Activated CD4-positive, alpha-beta T cell treated with anti-CD3 and anti-CD28 coated beads, Interleukin-2, amount 50 U/mL, for 48 hours (primary cell): ENCODE results near the gene PDGFA.
A peak's percentile ranks its signal among the peaks of the same experiment; 100 is the strongest.

Experiments used
- DNase-seq, 2 experiments: peaks; one replicate each; pipeline ENCODE4 v3.0.0-alpha.2; 2020

PDGFA gene

GRCh38 chr7:534075-534474 is 14.4 kb upstream of the PDGFA start:
- DNase-seq = no peak

DNA sequence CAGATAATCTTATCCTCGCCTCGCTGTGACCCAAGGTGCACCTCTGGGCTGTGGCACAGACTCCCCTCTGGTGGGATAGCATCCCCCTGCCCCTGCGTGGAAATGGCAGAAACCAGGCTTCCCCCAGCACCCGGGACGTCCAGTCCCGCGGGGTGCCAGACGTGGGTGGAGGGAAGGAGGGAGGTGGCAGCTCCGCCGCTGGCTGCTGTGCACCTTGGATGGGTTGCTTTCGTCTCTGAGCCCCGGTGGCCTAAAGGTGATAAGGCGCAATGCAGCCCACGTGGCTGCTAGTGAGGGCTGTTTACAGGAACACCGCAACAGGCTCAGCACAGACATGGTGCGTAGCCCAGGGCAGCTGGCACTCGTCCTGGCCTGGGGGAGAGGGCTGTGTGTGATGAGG is 13.6 kb upstream of the PDGFA start:
- no peak for DNase-seq

- no peak for DNase-seq
These were observed 12.9 kb upstream of the PDGFA start for GRCh38 chr7:532379-533143.

- no peak for DNase-seq
These were observed 12.1 kb upstream of the PDGFA start for GRCh38 chr7:531777-532176.

- DNase-seq = no peak
These were observed 8.8 kb upstream of the PDGFA start for GRCh38 chr7:528451-528850.

DNA sequence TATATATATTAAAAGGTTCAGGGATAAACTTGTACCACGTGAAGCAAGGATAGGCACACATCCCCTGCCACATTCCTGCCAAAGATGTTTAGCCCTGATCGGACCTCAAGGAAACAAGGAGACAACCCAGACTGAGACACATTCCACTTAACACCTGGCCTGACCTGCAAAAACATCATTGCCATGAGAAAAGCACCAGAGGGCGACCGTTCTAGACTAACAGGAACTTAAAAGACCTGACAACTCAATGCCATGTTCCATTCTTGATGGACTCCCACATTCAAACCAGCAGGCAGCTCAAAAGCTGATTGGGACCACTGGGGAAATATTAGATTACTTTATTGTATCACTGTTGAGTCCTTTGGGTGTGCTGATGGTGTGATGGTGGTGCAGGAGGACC is 8.1 kb upstream of the PDGFA start:
- DNase-seq = no peak

DNA sequence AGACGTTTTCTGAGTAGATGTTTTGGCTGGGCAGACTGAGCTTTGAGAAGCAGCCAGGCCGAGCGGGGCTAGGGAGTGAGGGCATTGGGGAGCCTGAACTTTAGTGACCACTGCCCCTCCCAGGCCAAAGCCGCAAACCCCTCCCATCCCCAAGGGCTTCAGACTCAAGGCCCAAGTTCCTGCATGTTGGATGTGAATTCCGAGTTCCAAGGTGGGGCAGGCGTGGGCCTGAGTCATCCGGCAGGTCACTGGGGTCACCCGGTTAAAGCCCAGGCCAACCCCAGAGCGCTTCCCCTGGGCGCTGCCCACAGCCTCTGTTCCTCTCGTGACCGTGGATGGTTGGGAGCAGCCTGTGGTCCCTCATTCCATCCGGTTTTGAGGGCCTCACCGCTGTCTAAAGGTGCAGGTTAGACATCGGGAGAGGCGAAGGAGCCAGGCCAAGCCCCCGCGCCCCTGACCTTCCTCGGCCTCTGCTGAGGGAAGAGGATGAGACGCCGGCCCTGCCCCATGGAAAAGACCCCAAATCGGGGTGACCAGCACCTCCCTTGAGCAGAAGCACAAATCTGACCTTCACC is 6.9 kb upstream of the PDGFA start:
- no peak for DNase-seq

GRCh38 chr7:525740-526139 is 6.1 kb upstream of the PDGFA start:
- DNase-seq = no peak

DNA sequence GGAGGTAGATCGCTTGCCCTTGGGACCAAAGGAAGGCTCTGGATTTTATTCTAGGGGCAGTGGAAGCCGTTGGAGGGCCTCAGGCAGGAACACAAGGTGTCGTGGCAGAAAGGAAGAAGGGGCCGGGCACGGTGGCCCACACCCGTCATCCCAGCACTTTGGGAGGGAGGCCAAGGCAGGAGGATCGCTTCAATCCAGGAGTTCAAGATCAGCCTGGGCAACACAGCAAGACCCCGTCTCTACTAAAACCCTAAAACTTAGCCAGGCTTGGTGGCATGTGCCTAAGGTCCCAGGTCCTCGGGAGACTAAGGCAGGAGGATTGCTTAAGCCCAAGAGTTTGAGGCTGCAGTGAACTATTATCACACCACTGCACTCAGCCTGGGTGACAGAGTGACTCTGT is 5.2 kb upstream of the PDGFA start:
- no peak for DNase-seq

DNA sequence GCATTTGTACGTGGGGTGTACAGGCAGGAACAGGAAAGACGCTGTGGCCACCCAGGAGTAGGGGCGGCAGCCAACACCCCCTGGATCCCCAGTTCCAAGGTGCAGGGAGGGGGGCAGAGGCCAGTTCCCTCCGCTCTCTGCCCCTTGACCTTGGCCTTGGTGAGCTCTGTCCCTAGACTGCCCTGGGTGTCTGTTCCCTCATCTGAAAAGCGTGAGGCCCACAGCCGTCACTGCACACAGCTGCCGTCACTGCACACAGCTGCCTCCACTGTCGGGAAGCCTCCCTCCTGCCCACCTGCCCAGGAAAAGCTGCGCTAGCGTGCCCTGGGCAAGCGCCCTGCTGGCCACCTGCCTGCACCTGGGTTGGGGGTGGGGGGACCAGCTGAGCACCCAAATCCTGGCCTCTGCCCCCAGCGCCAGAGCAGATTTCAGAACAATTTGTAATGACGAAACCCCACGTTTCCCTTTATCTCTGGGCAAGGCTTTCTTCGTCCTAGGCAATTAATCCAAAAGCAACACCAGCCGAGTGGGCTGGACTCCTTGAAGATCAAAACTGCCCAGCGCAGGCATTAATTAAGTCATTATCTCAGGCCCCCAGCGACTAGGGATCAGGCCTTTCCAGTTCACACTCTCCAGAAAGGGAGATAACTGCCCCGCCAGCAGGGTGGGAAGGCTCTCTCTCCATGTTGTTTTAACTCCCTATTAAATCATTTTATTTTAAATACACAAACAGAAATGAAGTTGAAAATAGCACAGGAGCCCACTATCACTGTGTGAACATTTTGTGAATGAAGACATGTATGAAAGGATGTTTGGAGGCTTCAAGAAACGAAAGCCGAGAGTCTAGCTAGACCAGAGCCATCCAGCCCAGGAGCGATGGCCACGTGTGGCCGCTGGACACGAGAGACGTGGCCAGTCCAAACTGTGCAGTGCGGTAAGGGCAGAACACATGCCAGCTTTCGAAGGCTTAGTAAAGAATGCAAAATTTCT is 4.0 kb upstream of the PDGFA start:
- no peak for DNase-seq

GRCh38 chr7:522951-523314 is 3.3 kb upstream of the PDGFA start:
- DNase-seq = no peak

GRCh38 chr7:522071-522950 is 2.7 kb upstream of the PDGFA start:
- DNase-seq = peak in 1 of 2 experiments; percentile 41

DNA sequence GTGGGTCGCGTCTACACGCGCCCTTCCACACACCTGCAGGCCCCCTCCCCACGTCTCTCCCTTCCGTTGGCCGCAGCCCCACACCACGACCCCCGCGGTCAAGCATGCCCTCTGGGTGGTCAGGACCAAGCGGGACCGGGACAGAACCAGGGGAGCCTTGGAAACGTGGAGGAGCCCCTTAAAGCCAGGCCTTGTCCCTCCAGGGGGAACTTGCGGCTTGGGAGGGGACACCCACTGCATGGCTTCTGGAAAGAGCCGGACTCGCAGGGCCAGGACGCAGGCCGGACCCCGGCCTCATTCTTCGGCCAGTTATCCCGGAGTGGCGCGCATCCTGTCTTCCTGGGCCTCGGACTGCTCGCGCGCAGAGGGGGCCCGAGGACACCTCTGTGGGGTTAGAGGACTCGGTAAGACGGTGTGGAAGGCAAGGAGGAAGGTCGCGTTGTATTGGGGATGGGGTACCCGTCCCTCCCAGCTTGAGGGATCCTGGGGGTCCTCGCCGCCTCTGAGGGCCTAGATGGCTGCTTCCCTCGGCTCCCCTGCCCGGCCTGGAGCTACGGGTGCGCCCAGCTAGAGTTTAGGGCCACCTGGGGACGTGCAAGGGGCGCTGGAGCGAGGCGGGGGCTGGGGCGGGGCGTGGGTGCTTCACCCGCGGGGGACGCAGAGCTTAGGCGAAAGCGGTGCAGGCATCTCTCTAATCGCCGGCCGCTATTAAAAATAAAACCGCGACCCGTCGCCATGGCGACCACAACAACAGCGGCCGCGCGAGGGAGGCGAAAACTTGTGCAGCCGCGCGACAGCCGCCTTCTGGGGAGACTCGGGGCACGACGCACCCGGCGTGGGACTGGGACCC is 1.8 kb upstream of the PDGFA start:
- peak in 1 of 2 experiments; percentile 34 for DNase-seq

GRCh38 chr7:520503-521161 is 986 bp upstream of the PDGFA start:
- DNase-seq = peak in 1 of 2 experiments; percentile 21

GRCh38 chr7:518630-519483 is 789 bp downstream of the PDGFA start:
- DNase-seq = peak; percentile 72 to 76

DNA sequence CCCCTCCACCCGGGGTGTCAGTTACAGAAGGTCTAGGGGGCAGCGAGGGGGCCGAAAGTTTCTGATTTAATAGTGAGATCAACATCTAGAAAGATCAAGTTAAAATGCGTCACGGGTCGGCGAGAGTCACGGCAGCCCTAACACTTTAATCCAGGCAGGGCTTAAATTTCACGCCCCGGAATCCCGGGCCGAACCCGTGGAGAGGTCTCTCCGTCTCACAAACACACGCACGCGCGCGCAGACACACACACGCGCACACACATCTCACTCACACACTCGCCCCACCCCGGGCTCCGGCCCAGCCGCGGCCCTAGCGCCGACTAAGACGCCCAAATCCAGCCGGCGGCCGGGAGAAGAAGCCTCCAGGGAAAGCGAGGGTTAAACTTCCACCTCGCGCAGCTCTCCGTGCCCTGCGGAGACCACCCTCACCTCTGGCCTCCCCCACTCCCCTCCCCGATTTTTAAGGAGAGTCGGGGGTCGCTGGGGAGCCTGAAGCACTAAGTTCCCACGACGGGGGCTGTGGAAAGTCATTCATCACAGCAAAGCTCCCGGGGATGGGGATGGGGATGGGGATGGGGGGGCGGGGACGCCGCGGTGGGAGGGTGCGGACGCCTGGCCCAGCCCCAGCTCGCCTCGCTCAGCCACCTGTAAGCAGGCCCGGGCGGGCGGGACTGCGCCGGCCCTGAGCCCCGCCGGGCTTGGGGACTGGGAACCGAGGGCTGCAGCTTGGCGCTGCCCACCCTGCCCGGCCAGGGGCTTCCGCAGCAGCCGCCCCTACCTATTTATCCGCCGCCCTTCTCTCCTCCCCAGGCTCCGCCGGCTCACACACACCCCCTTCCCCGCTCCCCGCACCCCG is 1.6 kb downstream of the PDGFA start:
- DNase-seq = peak; percentile 38 to 46

- DNase-seq = peak; percentile 56 to 63
These were observed 2.8 kb downstream of the PDGFA start for GRCh38 chr7:516606-517456.

GRCh38 chr7:516216-516605 is 3.4 kb downstream of the PDGFA start:
- DNase-seq = no peak
